ENCODE data around the gene CPS1. TPM values are rescaled to one million over a fixed set of nuclear protein-coding genes. Genes with fewer than 3 reads are reported as not detected.

The CPS1 gene
- total RNA-seq, 2 experiments from 2014 or later = 1.6 to 2.4 TPM

DNA sequence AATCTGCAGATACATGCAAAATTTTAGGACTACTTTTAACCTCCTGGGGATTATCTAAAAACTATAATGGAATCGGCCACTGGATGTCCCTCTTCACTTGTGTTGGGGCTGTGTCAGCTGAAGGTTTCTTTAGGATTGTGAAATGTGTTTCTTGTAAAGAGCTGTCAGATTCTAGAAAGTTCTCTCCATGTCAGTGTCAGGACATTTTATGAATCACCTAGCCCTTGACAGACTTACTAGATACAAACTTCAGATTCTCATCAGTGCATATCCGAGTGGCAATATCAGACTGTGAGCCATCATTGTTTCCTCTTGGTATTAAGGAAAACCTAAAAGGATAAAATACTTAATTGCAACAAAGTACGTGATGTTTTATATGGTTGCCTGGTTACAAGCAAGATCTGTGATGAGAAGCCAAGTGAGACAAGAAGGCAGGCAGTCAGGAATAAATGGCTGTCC, 107.3 kb downstream of the CPS1 start:
- ChIA-PET POLR2A (no interaction called here), CTCF (no interaction called here)

DNA sequence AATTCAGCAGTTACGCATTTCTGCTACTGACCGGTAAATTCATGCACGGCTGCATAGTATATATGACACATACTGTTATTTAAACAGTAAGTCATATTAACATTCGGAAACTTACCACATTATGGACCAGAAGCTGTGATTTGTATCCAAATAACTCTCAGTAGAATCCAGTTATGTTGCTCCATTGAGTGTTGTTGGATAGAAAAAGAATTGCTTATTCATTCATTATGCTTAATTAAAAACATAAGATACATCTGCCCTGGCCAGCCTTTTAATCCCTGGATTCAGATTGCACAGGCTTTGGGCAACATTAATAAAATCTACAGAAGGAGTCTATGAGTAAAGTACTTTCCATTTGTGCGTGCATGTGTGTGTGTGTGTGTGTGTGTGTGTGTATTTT, 111.3 kb downstream of the CPS1 start:
- CTCF ChIA-PET = no interaction called here
- POLR2A ChIA-PET = no interaction called here

DNA sequence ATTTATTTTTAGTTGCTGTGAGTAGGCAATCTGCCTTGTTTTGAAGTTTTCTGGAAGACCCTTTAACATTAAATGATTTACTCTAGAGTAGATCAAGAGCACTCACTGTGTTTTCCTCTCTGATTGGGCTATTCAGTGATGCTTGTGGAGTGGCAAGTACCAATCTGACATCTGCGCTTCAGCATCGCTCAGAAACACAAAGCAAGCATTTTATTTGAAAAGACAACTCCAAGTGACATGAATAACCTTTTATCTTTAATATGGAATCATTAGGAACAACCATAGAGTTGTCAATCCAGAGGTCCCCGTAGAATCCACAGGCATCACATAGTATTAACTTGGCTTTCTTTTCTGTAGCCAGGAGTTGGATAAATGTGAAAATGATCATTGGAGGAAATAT, 114.7 kb downstream of the CPS1 start:
- ChIA-PET POLR2A (no interaction called here), CTCF (no interaction called here)

DNA sequence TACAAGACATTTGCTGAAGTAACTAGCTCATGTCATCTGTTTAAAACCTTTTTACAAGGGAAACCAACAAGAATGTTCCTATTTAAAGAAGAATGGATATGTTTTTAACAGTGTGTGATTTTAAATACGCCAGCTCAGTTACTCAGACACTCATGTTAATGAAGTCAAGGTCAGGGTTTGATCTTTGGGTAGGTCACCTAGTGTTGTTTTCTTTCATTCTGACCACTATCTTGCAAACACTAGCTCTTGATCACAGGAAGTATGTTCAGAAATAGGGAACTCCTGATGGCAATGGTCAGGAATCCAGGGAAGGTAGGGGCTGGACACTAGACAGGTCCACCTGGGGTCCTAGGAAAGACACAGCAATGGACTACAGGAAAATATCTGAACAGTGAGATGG, 116.7 kb downstream of the CPS1 start:
- POLR2A ChIA-PET = no interaction called here
- CTCF ChIA-PET = no interaction called here

DNA sequence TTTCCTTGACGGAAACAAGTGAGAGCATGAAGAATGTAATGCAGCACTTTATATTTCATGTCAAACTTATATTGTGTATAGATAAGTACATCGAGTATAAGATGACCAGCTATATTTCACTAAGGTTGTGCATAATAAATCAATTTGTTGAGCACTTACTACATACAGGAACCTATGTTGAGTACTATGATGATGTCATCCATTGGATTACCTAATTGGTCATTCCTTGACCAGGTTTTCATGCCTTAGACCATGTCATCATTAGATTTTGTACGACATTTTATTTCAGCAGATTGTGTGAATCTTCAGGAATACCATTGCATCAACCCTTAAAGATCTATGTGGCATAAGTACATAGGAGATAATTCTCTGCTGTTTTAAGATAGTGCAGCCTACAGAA, 119.7 kb downstream of the CPS1 start:
- POLR2A ChIA-PET = no interaction called here
- CTCF ChIA-PET = no interaction called here

DNA sequence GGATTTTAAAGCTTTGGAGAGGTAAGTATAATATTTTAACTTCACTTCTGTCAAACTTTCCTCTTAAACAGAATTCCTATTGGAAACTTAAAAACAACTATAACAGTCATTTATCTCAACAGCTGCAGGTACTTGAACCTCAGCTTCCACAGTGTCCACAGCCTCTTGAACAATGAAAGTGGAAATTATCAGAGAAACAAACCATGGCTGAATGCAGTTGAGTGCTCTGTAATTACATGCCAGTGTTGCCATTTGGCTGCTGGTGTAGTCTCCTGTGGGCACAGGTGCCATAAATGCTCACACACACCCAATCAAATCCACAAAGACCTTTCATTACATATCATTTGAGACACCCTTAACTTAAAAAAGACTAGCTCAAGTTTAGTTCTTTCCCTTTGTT, 125.1 kb downstream of the CPS1 start:
- ChIA-PET CTCF (no interaction called here), POLR2A (no interaction called here)

DNA sequence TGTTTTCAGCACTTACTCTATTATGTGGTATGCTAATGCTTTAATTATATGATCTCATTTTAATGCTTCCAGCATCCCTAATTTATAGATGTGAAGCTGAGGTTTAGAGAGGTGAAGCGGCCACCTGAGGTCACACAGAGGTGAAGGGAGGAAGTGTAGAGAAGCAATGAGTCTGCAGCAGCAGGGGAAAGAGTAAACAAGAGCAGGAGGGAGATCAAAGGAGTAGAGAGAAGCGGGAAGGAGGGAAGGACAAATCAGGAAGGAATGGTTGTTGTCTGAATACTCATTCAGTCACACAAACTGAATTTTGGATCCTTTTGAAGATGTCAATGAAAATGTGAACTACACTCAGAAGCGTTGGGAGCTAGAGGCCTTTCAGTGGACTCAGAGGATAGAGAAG, 130.0 kb downstream of the CPS1 start:
- POLR2A ChIA-PET = no interaction called here
- CTCF ChIA-PET = no interaction called here

DNA sequence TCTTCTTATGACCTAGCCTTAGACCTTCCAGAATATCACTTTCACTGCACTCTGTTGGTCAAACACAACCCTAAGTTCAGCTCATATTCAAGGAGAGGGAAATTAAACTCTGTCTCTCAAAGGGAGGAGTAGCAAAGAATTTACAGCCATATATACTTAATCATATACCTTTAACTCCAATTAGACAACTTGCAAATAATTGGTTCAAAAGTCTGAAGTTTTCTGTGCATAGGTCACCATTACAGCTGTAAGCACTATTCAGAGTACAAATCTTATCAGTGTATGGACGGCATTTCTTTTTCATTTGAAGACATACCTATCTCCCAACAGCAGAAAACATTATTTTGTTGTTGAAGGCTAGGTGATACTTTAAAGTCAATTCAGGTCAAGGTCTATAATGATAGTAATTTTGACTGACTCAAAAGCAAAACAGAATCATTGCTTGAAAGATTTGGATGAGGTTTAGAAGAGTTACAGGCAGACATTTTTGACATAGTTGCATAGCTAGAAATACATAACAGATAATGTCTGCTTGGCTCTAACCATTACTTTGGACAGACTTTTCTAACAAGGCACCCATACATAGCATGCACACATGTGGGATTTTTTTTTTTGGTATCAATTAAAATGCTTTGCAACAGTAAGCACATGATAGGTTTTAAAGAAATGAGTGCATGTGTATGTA, 131.5 kb downstream of the CPS1 start:
- CTCF ChIA-PET = interaction anchor here (0.6 kb wide), 1 partner anchor 456 kb away, joined by 4 read pairs; no protein-coding TSS in a partner anchor

DNA sequence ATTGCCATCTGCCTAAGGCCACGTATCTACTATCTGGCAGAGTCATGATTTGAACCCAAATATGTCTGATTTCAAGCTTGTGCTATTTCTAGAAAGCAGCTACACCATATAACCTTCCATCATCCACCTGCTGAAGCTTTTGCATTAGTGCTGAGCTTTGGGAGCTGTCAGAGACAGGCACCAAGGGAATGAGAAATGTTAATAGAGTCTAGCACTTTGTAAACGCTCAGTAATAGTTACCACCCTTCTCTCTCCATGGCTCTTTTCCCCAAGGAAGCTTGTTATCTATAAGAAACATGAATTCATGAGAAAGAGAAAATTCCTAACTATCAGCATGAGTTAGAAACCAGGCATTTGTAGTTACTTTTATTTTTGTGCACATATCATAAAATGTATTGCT, 151.5 kb downstream of the CPS1 start:
- ChIA-PET CTCF (no interaction called here), POLR2A (no interaction called here)

More for the DNA sequence above, 131.5 kb downstream of the CPS1 start:
- POLR2A ChIA-PET = no interaction called here

DNA sequence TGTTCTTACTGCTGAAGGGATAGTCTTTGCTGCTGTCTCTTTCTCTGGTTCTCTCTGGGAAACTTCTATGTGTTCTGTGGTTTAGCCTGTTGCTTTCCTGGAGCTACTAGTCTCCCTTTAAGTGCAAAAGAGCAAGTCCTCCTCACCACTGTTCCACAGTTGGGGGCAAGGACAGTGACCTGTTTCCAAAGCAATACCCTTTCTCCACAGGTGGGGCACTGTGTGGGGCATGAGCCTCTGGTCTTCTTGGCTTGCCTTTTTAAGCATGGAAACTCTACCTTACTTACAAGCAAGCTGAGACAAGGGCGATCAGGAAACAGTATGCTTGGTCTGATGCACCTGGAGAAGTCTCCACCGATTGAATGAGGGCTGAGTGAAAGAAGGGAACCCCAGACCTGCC, 156.7 kb downstream of the CPS1 start:
- ChIA-PET CTCF (no interaction called here), POLR2A (no interaction called here)

DNA sequence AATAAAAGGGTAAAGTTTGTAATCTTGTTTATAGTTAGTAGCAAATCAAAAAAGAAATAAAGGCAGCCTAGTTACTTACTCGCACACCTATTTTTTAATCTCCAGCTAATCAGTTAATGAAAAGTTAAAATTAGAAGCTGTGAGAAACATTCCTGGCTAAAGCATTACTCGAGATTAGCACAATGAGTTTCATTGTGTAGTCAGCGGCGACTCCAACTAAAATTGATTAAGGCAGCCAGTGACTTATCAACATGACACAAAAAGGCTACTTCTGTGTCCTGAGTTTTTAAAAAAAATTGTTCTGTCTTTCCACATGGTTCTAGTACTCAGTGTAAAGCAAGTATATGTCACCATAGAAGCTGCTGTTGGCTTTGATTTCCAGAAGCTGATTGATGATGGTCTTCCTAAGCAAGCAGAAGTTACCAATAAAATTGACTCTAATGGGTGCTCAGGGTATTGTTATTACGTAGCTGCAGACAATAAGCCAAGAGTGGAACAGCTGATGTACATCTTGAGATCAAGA, 159.2 kb downstream of the CPS1 start:
- CTCF ChIA-PET = no interaction called here
- POLR2A ChIA-PET = no interaction called here

DNA sequence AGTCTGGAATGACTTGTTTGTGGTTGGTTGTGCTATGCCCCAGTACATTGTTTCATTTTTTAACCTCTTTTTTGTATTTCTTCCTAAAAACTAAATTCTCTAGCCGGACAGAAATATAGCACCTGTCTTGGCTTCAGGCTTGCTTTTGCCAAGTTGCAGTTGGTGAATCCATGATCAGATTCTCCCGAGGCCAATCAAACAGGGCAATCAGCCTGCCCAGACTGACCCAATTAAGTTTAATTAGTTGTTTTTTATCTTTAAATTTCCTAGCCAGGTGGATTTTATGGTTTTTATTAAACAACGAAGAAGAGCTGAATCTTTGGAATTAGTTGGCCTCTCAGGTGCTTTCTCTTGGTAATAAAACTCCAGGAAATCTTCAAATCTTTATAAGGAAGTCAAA, 162.1 kb downstream of the CPS1 start:
- ChIA-PET CTCF (no interaction called here), POLR2A (no interaction called here)

DNA sequence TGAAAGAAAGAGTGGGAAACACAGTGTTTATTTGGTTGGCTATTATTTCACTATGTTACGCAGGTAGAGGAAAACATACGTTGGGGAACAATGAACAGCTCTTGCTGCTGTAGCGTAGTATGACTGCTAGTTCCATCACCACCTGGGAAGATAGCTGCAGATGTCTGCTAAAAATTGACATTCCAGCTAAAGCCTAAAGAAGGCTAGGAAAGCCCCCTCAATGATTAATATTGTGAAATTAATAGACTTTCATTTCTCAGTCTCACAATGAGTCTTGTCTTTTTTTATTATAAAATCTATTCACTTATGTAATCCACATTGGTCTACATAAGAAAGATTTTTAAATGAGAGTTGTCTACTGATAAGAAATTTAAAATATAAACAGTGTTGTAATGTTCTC, 165.7 kb downstream of the CPS1 start:
- CTCF ChIA-PET = no interaction called here
- POLR2A ChIA-PET = no interaction called here

DNA sequence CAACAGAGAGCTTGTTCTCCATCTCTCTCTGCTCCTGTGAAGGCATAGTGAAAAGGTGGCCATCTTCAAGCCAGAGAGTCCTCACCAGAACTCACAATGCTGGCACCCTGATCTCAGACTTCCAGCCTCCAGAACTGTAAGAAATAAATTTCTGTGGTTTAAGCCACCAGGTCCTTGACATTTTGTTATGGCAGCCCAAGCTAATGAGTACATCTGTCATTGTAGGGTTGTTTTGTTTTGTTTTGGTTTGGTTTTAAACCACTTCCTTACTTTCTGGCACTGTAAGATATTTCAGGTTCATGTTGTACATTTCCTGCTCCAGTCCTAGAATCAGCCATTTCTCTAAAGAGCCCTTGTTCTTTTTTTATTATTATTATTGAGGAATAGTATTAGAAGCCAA, 171.2 kb downstream of the CPS1 start:
- ChIA-PET POLR2A (no interaction called here), CTCF (no interaction called here)

Other genes with a start within 250 kb of the CPS1 start
- not detected for gene MYL1, start 241.4 kb upstream of the CPS1 start, total RNA-seq
- 10 to 100 TPM; 35.0 to 35.6 TPM for gene LANCL1, start 79.8 kb upstream of the CPS1 start, total RNA-seq

Data from activated CD8-positive, alpha-beta memory T cell treated with anti-CD3 and anti-CD28 coated beads for 36 hours (primary cell).